Keratinocyte (primary cell): ENCODE measurements around the gene SFMBT2. TPM values are rescaled to one million over a fixed set of nuclear protein-coding genes. Genes with fewer than 3 reads are reported as not detected.

Source experiments
- DNase-seq: peaks from one replicate; pipeline ENCODE4 v3.0.0-alpha.2; 2011; ENCODE audit warnings: low read depth, missing footprints, low spot score
- FAIRE-seq: peaks from 2 replicates; lab custom pipeline; 2011; peaks lifted over from hg19 to GRCh38; lab: Jason Lieb, UNC
- H2AFZ ChIP-seq: 2 replicates; pipeline ENCODE4 v1.6.0; 2012; ENCODE audit warnings: low read length, control low read depth, inconsistent platforms; ENCODE audit not compliant: control insufficient read depth
- H3K27ac ChIP-seq: 2 replicates; pipeline ENCODE4 v1.5.1; 2011; ENCODE audit warnings: low read length; ENCODE audit not compliant: control insufficient read depth, insufficient read depth
- H3K27me3 ChIP-seq: 3 replicates; pipeline ENCODE4 v1.6.0; 2011; ENCODE audit warnings: low read length; ENCODE audit not compliant: control insufficient read depth, insufficient read depth; ENCODE audit errors: extremely low read depth
- H3K36me3 ChIP-seq, 2 experiments: 2 replicates in 1 of 2; 3 replicates in 1 of 2; pipeline ENCODE4 v1.5.1; 2011; ENCODE audit warnings: low read length in 2 of 2, mild to moderate bottlenecking in 1 of 2; ENCODE audit not compliant: control insufficient read depth in 2 of 2, insufficient read depth in 2 of 2; ENCODE audit errors: extremely low read depth in 1 of 2
- H3K4me1 ChIP-seq: 3 replicates; pipeline ENCODE4 v1.5.1; 2011; ENCODE audit warnings: low read length; ENCODE audit not compliant: control insufficient read depth, insufficient read depth; ENCODE audit errors: extremely low read depth
- H3K4me2 ChIP-seq: 3 replicates; pipeline ENCODE4 v1.6.0; 2011; ENCODE audit warnings: low read depth, low read length; ENCODE audit not compliant: control insufficient read depth, insufficient read depth; ENCODE audit errors: extremely low read depth
- H3K4me3 ChIP-seq, 3 experiments: fragments of 200-600 bp in 1 of 3; sonication (generic) in 1 of 3; 2 replicates in 2 of 3; 3 replicates in 1 of 3; pipeline ENCODE4 v1.5.1; 2011 to 2016; ENCODE audit warnings: low read length in 3 of 3, mild to moderate bottlenecking in 3 of 3, control low read depth in 2 of 3, inconsistent platforms in 1 of 3, low read depth in 1 of 3, mixed read lengths in 1 of 3, mixed run types in 1 of 3, moderate library complexity in 1 of 3; ENCODE audit not compliant: control insufficient read depth in 2 of 3, insufficient read depth in 2 of 3; ENCODE audit errors: extremely low read depth in 1 of 3
- H3K79me2 ChIP-seq: 2 replicates; pipeline ENCODE4 v1.6.0; 2012; ENCODE audit warnings: low read length; ENCODE audit not compliant: control insufficient read depth, insufficient read depth
- H3K9ac ChIP-seq: 3 replicates; pipeline ENCODE4 v1.6.0; 2011; ENCODE audit warnings: low read length; ENCODE audit not compliant: control insufficient read depth, insufficient read depth; ENCODE audit errors: extremely low read depth
- H3K9me1 ChIP-seq: 3 replicates; pipeline ENCODE4 v1.6.0; 2011; ENCODE audit warnings: low read length; ENCODE audit not compliant: control insufficient read depth, insufficient read depth; ENCODE audit errors: extremely low read depth
- H3K9me3 ChIP-seq: 2 replicates; pipeline ENCODE4 v1.5.1; 2012; ENCODE audit warnings: low read depth, low read length; ENCODE audit not compliant: control insufficient read depth
- H4K20me1 ChIP-seq: 3 replicates; pipeline ENCODE4 v1.6.0; 2011; ENCODE audit warnings: low read length; ENCODE audit not compliant: control insufficient read depth, insufficient read depth; ENCODE audit errors: extremely low read depth
- EZH2 ChIP-seq: IDR thresholded peaks from one replicate; pipeline ENCODE4 v1.6.1; 2012; ENCODE audit warnings: inconsistent platforms, mild to moderate bottlenecking, low read length, moderate library complexity
- dilution Hi-C: fragments of 300-500 bp; cut with MboI; formaldehyde crosslinking; loops from one replicate; pipeline ENCODE4 v1.7.0; 2020; ENCODE audit warnings: low sequenced_read_pairs; ENCODE audit not compliant: extremely low pct_ligation_motif_present
- polyA plus RNA-seq, 5 experiments: library from polyadenylated mRNA; depleted of rRNA in 3 of 5; stranded (reverse) in 3 of 5; stranded (forward) in 1 of 5; unstranded in 1 of 5; fragments of >200 nt; gene quantifications; 1 replicate in 1 of 5; 2 replicates in 3 of 5; 3 replicates in 1 of 5; pipeline versions ENCODE4 v1.2.1 to v1.2.3, GENCODE V29; 2011 to 2012; ENCODE audit warnings: missing spikeins in 2 of 5, low read depth in 1 of 5, low replicate concordance in 1 of 5
- TF ChIP-seq, protein P1 (sequence below), 3 experiments: IDR thresholded peaks in 1 of 3; conservative IDR thresholded peaks in 1 of 3; optimal IDR thresholded peaks in 1 of 3; 2 replicates in 2 of 3; 3 replicates in 1 of 3; pipeline versions ENCODE3 to v1.5.1; 2011; ENCODE audit warnings: low read length in 3 of 3, mild to moderate bottlenecking in 3 of 3, moderate library complexity in 2 of 3, control low read depth in 1 of 3, inconsistent platforms in 1 of 3; ENCODE audit not compliant: insufficient read depth in 2 of 3; ENCODE audit errors: extremely low read depth in 1 of 3

SFMBT2 gene
- polyA plus RNA-seq, 1 donor (not counting 4 experiments of a cell fraction or from before 2014, with no cell fraction given): 0.71 TPM

DNA sequence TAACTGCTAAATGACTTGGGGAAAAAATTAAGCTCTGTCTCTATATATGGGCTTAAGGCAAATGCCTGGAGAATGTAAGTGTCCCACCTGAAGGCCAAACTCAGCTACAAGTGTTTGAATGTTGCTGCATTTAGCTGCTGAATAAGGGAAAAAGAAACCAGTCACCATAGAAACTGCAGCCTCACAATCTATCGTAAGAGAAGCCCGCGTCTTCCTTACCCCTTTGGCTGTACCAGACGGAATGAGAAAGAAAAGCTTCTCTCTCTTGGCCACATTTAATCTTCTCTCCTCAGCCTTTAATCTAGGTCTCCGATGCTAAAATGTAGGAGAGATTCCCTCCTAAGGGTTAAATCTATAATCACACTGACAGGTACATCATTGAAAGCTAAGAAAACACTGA lies 147.2 kb downstream of the SFMBT2 start:
- H3K36me3 ChIP-seq: no peaks in the 10 kb centered on the region
- no peaks in the 10 kb centered on the region for H3K9me1 ChIP-seq
- H3K4me3 ChIP-seq: no peak overlapping the region
- no peak overlapping the region for H2AFZ ChIP-seq
- no peak for TF ChIP-seq EZH2
- TF ChIP-seq, protein P1, sequence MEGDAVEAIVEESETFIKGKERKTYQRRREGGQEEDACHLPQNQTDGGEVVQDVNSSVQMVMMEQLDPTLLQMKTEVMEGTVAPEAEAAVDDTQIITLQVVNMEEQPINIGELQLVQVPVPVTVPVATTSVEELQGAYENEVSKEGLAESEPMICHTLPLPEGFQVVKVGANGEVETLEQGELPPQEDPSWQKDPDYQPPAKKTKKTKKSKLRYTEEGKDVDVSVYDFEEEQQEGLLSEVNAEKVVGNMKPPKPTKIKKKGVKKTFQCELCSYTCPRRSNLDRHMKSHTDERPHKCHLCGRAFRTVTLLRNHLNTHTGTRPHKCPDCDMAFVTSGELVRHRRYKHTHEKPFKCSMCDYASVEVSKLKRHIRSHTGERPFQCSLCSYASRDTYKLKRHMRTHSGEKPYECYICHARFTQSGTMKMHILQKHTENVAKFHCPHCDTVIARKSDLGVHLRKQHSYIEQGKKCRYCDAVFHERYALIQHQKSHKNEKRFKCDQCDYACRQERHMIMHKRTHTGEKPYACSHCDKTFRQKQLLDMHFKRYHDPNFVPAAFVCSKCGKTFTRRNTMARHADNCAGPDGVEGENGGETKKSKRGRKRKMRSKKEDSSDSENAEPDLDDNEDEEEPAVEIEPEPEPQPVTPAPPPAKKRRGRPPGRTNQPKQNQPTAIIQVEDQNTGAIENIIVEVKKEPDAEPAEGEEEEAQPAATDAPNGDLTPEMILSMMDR (optimal IDR thresholded peaks at IDR 0.05 in 1 of 3, IDR thresholded peaks at IDR 0.05 in 1 of 3, conservative IDR thresholded peaks at IDR 0.05 in 1 of 3; ENCODE audit: extremely low read depth in 1 of 3, insufficient read depth in 2 of 3, low read length in 3 of 3): no peak
- H4K20me1 ChIP-seq: no peaks in the 10 kb centered on the region
- DNase-seq: no peak
- H3K9ac ChIP-seq: no peak overlapping the region
- dilution Hi-C loops: no loop called here
- no peaks in the 10 kb centered on the region for H3K79me2 ChIP-seq
- peaks cover 6% of the 10 kb centered on the region for H3K4me1 ChIP-seq
- FAIRE-seq: no peak
- no peak overlapping the region for H3K27ac ChIP-seq
- no peaks in the 10 kb centered on the region for H3K27me3 ChIP-seq
- H3K4me2 ChIP-seq: no peak overlapping the region
- no peaks in the 10 kb centered on the region for H3K9me3 ChIP-seq

DNA sequence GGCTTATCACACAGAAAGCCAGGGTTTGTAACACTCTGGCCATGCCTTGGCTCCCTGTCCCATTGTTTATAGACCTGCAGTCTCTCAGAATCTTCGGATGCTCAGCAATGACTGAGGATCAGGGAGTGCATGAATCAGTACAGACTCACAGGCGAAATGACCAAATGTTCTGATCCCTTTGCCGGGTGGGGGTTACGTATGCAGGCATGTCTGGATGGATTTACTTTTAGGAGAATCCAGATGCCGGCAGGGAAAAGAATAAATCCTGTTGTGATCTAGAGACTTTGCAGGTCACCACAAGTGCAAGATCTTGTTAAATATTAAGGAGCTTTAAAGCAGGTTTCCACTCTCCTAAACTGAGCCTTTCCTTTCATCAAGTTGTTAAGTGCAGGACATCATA lies 149.5 kb downstream of the SFMBT2 start:
- Histone ChIP-seq H3K79me2 (no peaks in the 10 kb centered on the region), H3K4me2 (no peak overlapping the region), H3K27ac (no peak overlapping the region), H4K20me1 (no peaks in the 10 kb centered on the region), H3K9ac (no peak overlapping the region), H3K4me1 (peaks cover 20% of the 10 kb centered on the region), H3K27me3 (no peaks in the 10 kb centered on the region), H3K9me3 (no peaks in the 10 kb centered on the region), H2AFZ (no peak overlapping the region), H3K36me3 (no peaks in the 10 kb centered on the region), H3K4me3 (no peak overlapping the region), H3K9me1 (no peaks in the 10 kb centered on the region)
- dilution Hi-C loops: no loop called here
- DNase-seq (no peak), FAIRE-seq (no peak)
- TF ChIP-seq EZH2: no peak
- TF ChIP-seq, protein P1 (optimal IDR thresholded peaks at IDR 0.05 in 1 of 3, IDR thresholded peaks at IDR 0.05 in 1 of 3, conservative IDR thresholded peaks at IDR 0.05 in 1 of 3; ENCODE audit: extremely low read depth in 1 of 3, insufficient read depth in 2 of 3, low read length in 3 of 3): no peak
